Breast epithelium (tissue), 3 donors: ENCODE data around the gene FAM9A.
"Not testable (repeated sequence)": the region's sequence is repeated elsewhere in the genome, so short reads cannot be mapped to it uniquely, and the experiment has no call there.

Experiments used
- POLR2A ChIP-seq: fragments of 450-650 bp; IDR thresholded peaks from one replicate; pipeline ENCODE4 v1.6.1; 2016; ENCODE audit warnings: antibody characterized with exemption, mild to moderate bottlenecking, moderate library complexity
- POLR2AphosphoS5 ChIP-seq, 3 donors: sonication (generic); formaldehyde crosslinking; IDR thresholded peaks; one replicate each; pipeline ENCODE4 v1.6.1; 2017; ENCODE audit warnings: antibody characterized with exemption in 3 of 3
- TF ChIP-seq, protein P1 (sequence below), 3 donors: fragments of 450-650 bp; IDR thresholded peaks; one replicate each; pipeline ENCODE4 v1.5.1; 2016 to 2017; ENCODE audit warnings: antibody characterized with exemption in 3 of 3, mild to moderate bottlenecking in 3 of 3, moderate library complexity in 3 of 3

DNA sequence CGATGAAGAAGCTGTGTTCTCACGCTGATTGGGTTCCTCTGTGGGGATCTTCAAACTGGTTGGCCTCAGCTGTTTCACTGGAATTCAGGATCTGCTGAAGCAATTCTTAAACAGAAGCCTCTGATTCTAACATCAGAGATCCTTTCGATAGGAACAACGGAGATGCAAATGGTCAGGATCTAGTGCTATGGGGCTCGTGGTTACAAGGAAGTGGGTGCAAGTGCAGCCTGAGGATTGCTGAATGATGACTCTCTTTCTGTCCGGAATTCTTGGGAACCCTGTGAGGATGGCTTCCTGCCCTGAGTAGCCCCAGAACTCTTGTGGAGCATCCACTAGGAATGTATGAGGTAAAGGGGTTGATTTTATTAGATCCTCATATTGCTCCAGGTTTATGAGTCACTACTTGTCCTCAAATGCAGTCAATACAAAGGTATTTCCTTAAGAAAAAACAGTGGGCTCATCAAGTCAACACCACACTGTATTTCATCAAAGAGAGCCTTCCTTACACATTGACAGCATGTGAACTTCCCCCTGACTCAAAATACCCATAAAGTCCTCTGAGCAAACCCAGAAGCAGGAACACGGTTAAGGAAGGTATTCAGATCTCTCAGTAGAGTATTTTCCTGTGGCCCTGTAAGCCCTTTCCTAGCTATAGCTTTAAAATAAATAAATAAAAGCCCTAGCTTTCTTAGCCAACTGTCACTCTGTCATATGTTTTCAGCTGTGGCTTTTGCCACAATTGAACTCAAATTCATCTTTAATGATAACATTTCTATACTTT is 43.4 kb downstream of the FAM9A start:
- TF ChIP-seq, protein P1, sequence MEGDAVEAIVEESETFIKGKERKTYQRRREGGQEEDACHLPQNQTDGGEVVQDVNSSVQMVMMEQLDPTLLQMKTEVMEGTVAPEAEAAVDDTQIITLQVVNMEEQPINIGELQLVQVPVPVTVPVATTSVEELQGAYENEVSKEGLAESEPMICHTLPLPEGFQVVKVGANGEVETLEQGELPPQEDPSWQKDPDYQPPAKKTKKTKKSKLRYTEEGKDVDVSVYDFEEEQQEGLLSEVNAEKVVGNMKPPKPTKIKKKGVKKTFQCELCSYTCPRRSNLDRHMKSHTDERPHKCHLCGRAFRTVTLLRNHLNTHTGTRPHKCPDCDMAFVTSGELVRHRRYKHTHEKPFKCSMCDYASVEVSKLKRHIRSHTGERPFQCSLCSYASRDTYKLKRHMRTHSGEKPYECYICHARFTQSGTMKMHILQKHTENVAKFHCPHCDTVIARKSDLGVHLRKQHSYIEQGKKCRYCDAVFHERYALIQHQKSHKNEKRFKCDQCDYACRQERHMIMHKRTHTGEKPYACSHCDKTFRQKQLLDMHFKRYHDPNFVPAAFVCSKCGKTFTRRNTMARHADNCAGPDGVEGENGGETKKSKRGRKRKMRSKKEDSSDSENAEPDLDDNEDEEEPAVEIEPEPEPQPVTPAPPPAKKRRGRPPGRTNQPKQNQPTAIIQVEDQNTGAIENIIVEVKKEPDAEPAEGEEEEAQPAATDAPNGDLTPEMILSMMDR (IDR thresholded peaks at IDR 0.05) = not testable (repeated sequence)
- TF ChIP-seq POLR2AphosphoS5 (IDR thresholded peaks at IDR 0.05); POLR2A: not testable (repeated sequence)
